Measurements from ENCODE around the gene VWCE. TPM values are rescaled to one million over a fixed set of nuclear protein-coding genes. Genes with fewer than 3 reads are reported as not detected.

The VWCE gene
- total RNA-seq, 2 donors from 2014 or later: 2.0 to 4.3 TPM

DNA sequence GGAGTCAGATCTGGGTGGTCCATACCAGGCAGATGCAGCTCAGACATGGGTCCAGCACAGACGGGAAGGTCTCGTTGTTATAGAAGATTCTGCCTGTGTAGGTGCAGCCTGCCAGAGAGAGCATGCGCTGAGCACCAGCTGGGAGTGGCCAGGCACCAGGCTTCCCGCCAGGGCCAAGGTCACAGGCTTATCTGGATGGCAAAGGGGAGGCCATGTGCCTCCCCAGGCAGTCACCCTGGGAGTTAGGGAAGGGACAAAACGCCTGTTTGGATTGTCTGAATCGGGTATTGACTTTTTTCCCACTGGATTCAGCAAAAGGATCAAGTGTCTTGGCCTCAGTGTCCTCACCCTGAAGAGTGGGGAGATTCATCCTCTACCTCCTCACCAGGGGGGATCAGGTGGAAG, 27.7 kb downstream of the VWCE start:
- intact Hi-C loops (cut with DNase I): no loop called here
- Histone ChIP-seq H3K36me3 (no peaks in the 10 kb centered on the region), H3K4me3 (no peak overlapping the region), H3K27me3 (replicated peaks; ENCODE audit: insufficient read depth) (no peaks in the 10 kb centered on the region), H3K4me1 (replicated peaks) (no peaks in the 10 kb centered on the region), H3K9me3 (no peaks in the 10 kb centered on the region), H3K27ac (no peak overlapping the region)
- 83% methylated on average over 6 of the region's 6 CpGs for WGBS
- TF ChIP-seq POLR2A (IDR thresholded peaks at IDR 0.05): no peak
- TF ChIP-seq, protein P1, sequence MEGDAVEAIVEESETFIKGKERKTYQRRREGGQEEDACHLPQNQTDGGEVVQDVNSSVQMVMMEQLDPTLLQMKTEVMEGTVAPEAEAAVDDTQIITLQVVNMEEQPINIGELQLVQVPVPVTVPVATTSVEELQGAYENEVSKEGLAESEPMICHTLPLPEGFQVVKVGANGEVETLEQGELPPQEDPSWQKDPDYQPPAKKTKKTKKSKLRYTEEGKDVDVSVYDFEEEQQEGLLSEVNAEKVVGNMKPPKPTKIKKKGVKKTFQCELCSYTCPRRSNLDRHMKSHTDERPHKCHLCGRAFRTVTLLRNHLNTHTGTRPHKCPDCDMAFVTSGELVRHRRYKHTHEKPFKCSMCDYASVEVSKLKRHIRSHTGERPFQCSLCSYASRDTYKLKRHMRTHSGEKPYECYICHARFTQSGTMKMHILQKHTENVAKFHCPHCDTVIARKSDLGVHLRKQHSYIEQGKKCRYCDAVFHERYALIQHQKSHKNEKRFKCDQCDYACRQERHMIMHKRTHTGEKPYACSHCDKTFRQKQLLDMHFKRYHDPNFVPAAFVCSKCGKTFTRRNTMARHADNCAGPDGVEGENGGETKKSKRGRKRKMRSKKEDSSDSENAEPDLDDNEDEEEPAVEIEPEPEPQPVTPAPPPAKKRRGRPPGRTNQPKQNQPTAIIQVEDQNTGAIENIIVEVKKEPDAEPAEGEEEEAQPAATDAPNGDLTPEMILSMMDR (IDR thresholded peaks at IDR 0.05): no peak
- TF ChIP-seq POLR2AphosphoS5 (IDR thresholded peaks at IDR 0.05): no peak
- DNase-seq (ENCODE audit: low spot score): no peak

DNA sequence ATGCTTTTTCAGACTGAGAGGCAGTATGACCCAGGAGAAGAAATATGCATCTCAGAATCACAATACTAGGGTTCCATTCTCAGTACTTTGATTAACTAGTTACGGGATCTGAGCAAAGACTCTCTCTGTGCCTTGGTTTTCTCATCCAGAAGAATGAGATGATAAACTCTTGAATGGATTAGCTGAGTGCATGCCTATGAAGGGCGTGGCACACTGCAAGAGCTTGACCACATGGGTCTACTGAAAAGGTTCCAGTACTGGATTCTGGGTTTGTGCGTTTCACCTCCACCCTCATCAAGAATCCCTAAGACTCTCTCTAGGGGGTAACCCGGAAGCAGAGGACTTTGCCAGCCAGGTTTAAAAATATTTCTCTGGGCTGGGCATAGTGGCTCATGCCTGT, 28.5 kb downstream of the VWCE start:
- 85% methylated on average over 4 of the region's 4 CpGs for WGBS

DNA sequence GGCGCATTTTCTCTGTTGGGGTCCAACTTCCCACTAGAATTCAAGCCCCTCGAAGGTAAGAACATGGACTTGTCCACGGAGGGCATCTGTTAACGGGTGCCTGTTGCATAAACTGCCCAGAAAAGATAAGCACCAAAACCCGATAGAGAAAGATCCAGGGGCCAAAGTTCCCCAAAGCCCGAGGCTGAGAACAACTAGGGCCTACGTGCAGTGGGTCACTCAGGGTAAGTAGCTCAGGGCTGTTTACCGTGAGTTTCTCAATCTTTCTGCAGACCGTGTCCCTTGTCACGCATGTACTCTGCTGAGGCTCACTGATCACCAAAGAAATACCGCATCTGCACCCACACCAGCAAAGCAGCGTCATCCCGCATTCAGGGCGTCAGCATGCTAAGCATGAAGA, 29.8 kb downstream of the VWCE start:
- Histone ChIP-seq H3K9me3 (no peaks in the 10 kb centered on the region), H3K27me3 (replicated peaks; ENCODE audit: insufficient read depth) (no peaks in the 10 kb centered on the region), H3K27ac (no peak overlapping the region), H3K4me1 (replicated peaks) (no peaks in the 10 kb centered on the region), H3K36me3 (no peaks in the 10 kb centered on the region), H3K4me3 (no peak overlapping the region)
- 94% methylated on average over 14 of the region's 14 CpGs for WGBS
- no peak for DNase-seq (ENCODE audit: low spot score)
- TF ChIP-seq POLR2AphosphoS5 (IDR thresholded peaks at IDR 0.05) (no peak), POLR2A (IDR thresholded peaks at IDR 0.05) (no peak)
- TF ChIP-seq, protein P1 (IDR thresholded peaks at IDR 0.05): no peak
- intact Hi-C loops (cut with DNase I): no loop called here

More for the DNA sequence above, 28.5 kb downstream of the VWCE start:
- Histone ChIP-seq H3K9me3 (no peaks in the 10 kb centered on the region), H3K4me3 (no peak overlapping the region), H3K27me3 (replicated peaks; ENCODE audit: insufficient read depth) (no peaks in the 10 kb centered on the region), H3K36me3 (no peaks in the 10 kb centered on the region), H3K4me1 (replicated peaks) (no peaks in the 10 kb centered on the region), H3K27ac (no peak overlapping the region)
- no peak for DNase-seq (ENCODE audit: low spot score)
- TF ChIP-seq POLR2AphosphoS5 (IDR thresholded peaks at IDR 0.05) (no peak), POLR2A (IDR thresholded peaks at IDR 0.05) (no peak)
- TF ChIP-seq, protein P1 (IDR thresholded peaks at IDR 0.05): no peak
- intact Hi-C loops (cut with DNase I): no loop called here

DNA sequence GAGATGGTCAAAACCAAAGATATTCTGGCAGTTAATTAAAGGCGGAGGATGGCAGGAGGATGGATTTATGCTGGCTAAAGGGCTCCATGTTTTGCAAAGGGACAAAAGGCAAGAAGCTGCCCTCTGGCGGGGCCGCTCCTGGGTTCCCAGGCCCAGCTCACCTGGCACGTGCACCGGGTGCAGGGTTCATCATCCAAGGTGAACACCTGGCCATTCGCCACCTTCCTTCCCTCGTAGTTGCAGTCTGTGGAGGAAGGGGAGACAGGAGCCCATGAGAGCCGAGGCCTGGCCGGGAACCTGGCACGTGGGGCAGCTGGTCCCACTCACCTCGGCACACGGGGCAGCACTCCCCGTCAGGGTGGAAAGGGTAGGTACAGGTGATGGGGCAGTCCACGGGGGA, 30.3 kb downstream of the VWCE start:
- H3K4me1 ChIP-seq (replicated peaks): no peaks in the 10 kb centered on the region
- 90% methylated on average over 13 of the region's 14 CpGs for WGBS
- no peaks in the 10 kb centered on the region for H3K27me3 ChIP-seq (replicated peaks; ENCODE audit: insufficient read depth)
- no peaks in the 10 kb centered on the region for H3K9me3 ChIP-seq
- no peak overlapping the region for H3K4me3 ChIP-seq
- intact Hi-C loops (cut with DNase I): no loop called here
- no peak for TF ChIP-seq POLR2A (IDR thresholded peaks at IDR 0.05)
- TF ChIP-seq POLR2AphosphoS5 (IDR thresholded peaks at IDR 0.05): no peak
- TF ChIP-seq, protein P1 (IDR thresholded peaks at IDR 0.05): no peak
- no peaks in the 10 kb centered on the region for H3K36me3 ChIP-seq
- H3K27ac ChIP-seq: no peak overlapping the region
- no peak for DNase-seq (ENCODE audit: low spot score)

DNA sequence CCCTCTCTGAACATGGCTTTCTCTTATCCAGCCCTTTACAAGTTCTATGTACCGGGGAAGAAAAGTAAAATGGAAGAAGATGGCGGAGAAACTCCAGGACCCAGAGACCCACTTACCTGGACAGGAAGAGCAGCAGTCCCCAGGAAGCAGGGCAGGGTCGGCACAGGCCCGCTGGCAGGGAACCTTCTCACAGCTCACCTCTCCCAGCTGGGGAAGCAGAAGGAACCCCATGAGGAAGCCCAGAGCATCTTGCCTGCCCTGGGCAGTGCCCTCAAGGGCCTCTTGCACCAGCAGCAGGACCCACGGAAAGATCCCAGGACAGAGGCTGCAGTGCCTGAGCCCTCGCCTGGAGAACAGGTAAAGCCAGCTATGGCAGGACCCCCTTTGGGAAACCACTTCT, 30.7 kb downstream of the VWCE start:
- DNase-seq (ENCODE audit: low spot score): no peak
- Histone ChIP-seq H3K4me3 (no peak overlapping the region), H3K4me1 (replicated peaks) (no peaks in the 10 kb centered on the region), H3K27me3 (replicated peaks; ENCODE audit: insufficient read depth) (no peaks in the 10 kb centered on the region), H3K36me3 (no peaks in the 10 kb centered on the region), H3K9me3 (no peaks in the 10 kb centered on the region), H3K27ac (no peak overlapping the region)
- intact Hi-C loops (cut with DNase I): no loop called here
- TF ChIP-seq, protein P1 (IDR thresholded peaks at IDR 0.05): no peak
- TF ChIP-seq POLR2AphosphoS5 (IDR thresholded peaks at IDR 0.05) (no peak), POLR2A (IDR thresholded peaks at IDR 0.05) (no peak)
- WGBS: 94% methylated on average over 6 of the region's 6 CpGs
